Activated B cell treated with CpG ODN at 0.5 μM for 24 hours (primary cell): ENCODE data around the gene OASL. TPM values are rescaled to one million over a fixed set of nuclear protein-coding genes. Genes with fewer than 3 reads are reported as not detected.
"Not testable (repeated sequence)": the region's sequence is repeated elsewhere in the genome, so short reads cannot be mapped to it uniquely, and the experiment has no call there.

Experiments
- ATAC-seq: fragments of 200-7000 bp; cut with Tn5 transposase; one replicate; pipeline ENCODE4 v1.10.0; 2021; ENCODE audit warnings: low read depth, mild to moderate bottlenecking, moderate library complexity
- CTCF ChIA-PET: fragments of 350-600 bp; sonication (Branson Sonifier 250); formaldehyde crosslinking; loops from one replicate; lab custom pipeline; 2021; ENCODE audit warnings: antibody characterized with exemption; lab: Charles Lee
- POLR2A ChIA-PET: fragments of 350-600 bp; sonication (Branson Sonifier 250); formaldehyde crosslinking; loops from one replicate; lab custom pipeline; 2021; ENCODE audit warnings: antibody characterized with exemption; lab: Charles Lee
- DNase-seq: peaks from one replicate; pipeline ENCODE4 v3.0.0; 2022
- H3K27ac Mint-ChIP-seq: one replicate; pipeline ENCODE4 v1.8.0; 2020; ENCODE audit warnings: mixed read lengths
- H3K27me3 Mint-ChIP-seq: one replicate; pipeline ENCODE4 v1.8.0; 2021; ENCODE audit warnings: mixed read lengths
- H3K36me3 Mint-ChIP-seq: one replicate; pipeline ENCODE4 v1.8.0; 2021; ENCODE audit warnings: low read depth, mixed read lengths
- H3K4me1 Mint-ChIP-seq: one replicate; pipeline ENCODE4 v1.8.0; 2021; ENCODE audit warnings: mixed read lengths
- H3K4me3 Mint-ChIP-seq: one replicate; pipeline ENCODE4 v1.8.0; 2020; ENCODE audit warnings: mild to moderate bottlenecking, mixed read lengths
- H3K9me3 Mint-ChIP-seq: one replicate; pipeline ENCODE4 v1.8.0; 2020; ENCODE audit warnings: mixed read lengths
- intact Hi-C: fragments of 100-400 bp; cut with micrococcal nuclease; formaldehyde crosslinking; loops from one replicate; pipeline ENCODE4 v1.15.1; 2024
- total RNA-seq: library from RNA; stranded (reverse); gene quantifications from 2 replicates; pipeline ENCODE4 v1.2.3, GENCODE V29; 2022
- TF ChIP-seq, protein P1 (sequence below): fragments of 200-600 bp; IDR thresholded peaks from one replicate; pipeline ENCODE4 v1.8.0; 2022; ENCODE audit warnings: antibody characterized with exemption, mild to moderate bottlenecking

Gene OASL
- total RNA-seq, 1 donor from 2014 or later = 1.4 TPM

DNA sequence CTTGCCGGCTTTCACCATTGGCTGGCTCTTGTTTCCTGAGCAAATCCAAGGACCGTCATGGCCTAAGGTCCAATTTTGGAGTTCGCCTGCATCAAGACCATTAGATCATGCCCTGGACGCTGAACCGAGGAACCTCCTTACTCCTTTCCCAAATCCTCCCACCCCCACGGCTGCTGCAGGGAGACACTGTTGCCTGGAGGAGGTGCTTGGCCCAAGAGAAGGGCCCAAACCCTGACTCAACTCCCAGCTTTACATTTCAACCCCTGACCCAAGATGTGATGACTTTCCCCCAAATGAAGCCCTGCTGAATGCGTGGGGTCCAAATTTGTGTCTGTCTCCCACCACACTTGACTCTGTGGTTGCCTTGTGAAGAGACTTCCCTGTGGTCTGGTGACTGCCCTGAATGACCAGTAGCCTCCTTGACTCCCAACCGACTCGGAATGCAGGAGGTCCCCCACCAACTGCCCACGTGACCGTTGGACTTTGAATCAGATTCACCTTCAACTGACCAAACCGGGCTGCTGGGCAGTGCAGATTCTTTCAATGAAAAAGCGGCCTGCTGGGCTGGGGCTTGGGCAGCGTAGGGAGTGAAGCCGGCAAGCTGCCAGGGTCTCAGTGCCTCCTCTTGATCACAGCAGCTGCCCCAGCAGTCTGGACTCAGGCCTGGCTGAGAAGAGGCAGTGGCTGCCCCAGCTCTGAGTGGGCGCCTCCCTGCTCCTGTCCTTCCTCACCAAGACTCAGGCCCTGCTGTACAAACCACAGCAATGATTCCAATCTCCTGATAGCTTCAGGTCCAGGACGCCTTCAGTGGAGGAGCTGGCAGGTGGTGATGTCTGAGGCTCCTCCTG is 46.7 kb upstream of the OASL start:
- CTCF ChIA-PET = no interaction called here
- Mint-ChIP-seq H3K36me3 (no peaks in the 10 kb centered on the region), H3K4me3 (no peak overlapping the region), H3K27me3 (no peaks in the 10 kb centered on the region), H3K9me3 (no peaks in the 10 kb centered on the region), H3K4me1 (peaks cover 3% of the 10 kb centered on the region), H3K27ac (no peak overlapping the region)
- DNase-seq (no peak), ATAC-seq (no peak)
- intact Hi-C loops = no loop called here
- TF ChIP-seq, protein P1, sequence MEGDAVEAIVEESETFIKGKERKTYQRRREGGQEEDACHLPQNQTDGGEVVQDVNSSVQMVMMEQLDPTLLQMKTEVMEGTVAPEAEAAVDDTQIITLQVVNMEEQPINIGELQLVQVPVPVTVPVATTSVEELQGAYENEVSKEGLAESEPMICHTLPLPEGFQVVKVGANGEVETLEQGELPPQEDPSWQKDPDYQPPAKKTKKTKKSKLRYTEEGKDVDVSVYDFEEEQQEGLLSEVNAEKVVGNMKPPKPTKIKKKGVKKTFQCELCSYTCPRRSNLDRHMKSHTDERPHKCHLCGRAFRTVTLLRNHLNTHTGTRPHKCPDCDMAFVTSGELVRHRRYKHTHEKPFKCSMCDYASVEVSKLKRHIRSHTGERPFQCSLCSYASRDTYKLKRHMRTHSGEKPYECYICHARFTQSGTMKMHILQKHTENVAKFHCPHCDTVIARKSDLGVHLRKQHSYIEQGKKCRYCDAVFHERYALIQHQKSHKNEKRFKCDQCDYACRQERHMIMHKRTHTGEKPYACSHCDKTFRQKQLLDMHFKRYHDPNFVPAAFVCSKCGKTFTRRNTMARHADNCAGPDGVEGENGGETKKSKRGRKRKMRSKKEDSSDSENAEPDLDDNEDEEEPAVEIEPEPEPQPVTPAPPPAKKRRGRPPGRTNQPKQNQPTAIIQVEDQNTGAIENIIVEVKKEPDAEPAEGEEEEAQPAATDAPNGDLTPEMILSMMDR = no peak
- POLR2A ChIA-PET = no interaction called here

DNA sequence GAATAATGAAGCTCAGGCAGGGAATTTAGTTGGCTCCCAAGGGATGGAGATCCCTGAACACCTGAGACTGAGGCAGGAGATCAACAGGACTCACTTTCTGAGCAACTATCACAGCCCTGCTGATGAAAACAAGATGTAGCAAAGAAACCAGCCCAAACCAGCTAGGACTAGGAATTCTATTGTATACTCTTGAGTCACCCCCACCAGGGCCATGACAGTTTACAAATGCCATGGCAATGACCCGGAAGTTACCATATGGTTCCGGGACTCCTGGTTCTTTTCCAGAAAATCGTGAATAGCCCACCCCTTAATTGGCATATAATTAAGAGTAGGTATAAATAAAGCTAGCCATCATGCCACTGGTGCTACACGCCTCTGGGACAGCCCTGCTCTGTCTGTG is 46.0 kb upstream of the OASL start:
- Mint-ChIP-seq H3K36me3 (no peaks in the 10 kb centered on the region), H3K27ac (no peak overlapping the region), H3K4me3 (no peak overlapping the region), H3K27me3 (peaks cover 2% of the 10 kb centered on the region), H3K9me3 (no peaks in the 10 kb centered on the region), H3K4me1 (peaks cover 3% of the 10 kb centered on the region)
- intact Hi-C loops = no loop called here
- ATAC-seq (no peak), DNase-seq (no peak)
- ChIA-PET CTCF (no interaction called here), POLR2A (no interaction called here)
- TF ChIP-seq, protein P1 = no peak

DNA sequence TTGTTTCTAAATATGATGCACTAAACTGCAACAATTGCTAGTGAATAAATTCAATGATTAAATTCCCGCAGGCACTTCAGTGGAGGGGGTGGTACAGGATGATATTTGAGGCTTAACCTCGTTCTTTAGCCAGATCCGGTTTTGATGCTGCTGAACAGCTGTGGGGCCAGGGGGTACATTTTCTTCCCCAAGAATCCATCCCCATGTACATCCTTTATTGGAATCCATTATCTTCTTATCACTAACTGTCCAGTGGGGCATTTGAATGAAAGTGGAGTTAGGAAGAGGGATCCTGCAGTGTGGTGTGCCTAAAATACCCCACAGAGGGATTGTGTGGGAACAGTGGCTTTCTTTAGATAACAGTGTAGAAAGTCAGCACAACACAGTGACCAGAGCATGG is 45.2 kb upstream of the OASL start:
- Mint-ChIP-seq H3K27ac (no peak overlapping the region), H3K4me3 (no peak overlapping the region), H3K27me3 (peaks cover 3% of the 10 kb centered on the region), H3K9me3 (no peaks in the 10 kb centered on the region), H3K4me1 (peaks cover 3% of the 10 kb centered on the region), H3K36me3 (no peaks in the 10 kb centered on the region)
- POLR2A ChIA-PET = no interaction called here
- no peak for ATAC-seq
- TF ChIP-seq, protein P1 = no peak
- CTCF ChIA-PET = no interaction called here
- intact Hi-C loops = no loop called here
- DNase-seq = no peak

DNA sequence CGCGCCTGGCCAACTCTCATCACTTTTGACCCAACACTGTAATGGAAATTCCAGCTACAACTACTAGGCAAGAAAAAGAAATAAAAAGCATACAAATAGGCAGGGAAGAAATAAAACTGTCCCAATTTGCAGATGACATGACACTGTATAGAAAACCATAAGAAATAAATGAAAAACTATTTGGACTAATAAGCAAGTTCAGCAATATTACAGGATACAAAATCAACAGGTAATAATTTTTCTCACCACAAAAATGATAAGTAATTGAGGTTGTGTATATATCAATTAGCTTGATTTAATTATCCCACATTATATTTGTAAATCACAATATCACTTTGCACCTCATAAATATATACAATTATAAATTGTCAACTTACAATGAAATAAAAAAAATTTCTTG is 41.9 kb upstream of the OASL start:
- Mint-ChIP-seq H3K4me1 (no peaks in the 10 kb centered on the region), H3K27me3 (peaks cover 3% of the 10 kb centered on the region), H3K9me3 (no peaks in the 10 kb centered on the region), H3K36me3 (no peaks in the 10 kb centered on the region), H3K27ac (no peak overlapping the region), H3K4me3 (no peak overlapping the region)
- TF ChIP-seq, protein P1 = no peak
- DNase-seq (no peak), ATAC-seq (no peak)
- intact Hi-C loops = no loop called here
- ChIA-PET CTCF (no interaction called here), POLR2A (no interaction called here)

DNA sequence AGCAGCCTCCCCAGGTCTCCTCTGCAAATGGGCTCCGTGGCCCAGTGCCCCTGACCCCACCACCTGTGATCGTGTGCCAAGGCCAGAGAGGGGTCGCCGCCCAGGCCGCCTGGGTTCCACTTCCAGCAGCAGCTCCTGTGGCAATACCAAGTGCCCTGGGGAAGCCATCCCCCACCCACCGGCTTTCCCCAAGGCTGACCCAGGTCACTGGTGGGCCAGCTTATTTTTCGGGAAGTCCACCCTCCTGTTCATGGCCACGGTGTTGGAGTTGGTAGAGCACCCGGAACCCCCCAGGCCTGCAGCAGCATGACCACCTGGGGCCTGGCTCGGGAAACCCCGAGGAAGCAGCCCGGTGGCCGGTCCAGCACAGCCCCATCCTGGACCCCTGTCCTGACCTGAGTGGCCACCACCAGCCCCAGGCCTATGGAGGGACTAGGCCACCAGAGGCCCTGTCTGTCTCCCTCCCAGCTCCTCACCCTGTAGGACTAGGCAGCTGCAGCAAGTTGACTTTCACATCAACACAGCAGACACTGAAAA is 40.8 kb upstream of the OASL start:
- peaks cover 3% of the 10 kb centered on the region for H3K27me3 Mint-ChIP-seq
- H3K27ac Mint-ChIP-seq = no peak overlapping the region
- ATAC-seq (no peak), DNase-seq (no peak)
- no peaks in the 10 kb centered on the region for H3K9me3 Mint-ChIP-seq
- CTCF ChIA-PET = no interaction called here
- no peak overlapping the region for H3K4me3 Mint-ChIP-seq
- POLR2A ChIA-PET = no interaction called here
- H3K4me1 Mint-ChIP-seq = no peaks in the 10 kb centered on the region
- TF ChIP-seq, protein P1 = no peak
- intact Hi-C loops = no loop called here
- no peaks in the 10 kb centered on the region for H3K36me3 Mint-ChIP-seq

DNA sequence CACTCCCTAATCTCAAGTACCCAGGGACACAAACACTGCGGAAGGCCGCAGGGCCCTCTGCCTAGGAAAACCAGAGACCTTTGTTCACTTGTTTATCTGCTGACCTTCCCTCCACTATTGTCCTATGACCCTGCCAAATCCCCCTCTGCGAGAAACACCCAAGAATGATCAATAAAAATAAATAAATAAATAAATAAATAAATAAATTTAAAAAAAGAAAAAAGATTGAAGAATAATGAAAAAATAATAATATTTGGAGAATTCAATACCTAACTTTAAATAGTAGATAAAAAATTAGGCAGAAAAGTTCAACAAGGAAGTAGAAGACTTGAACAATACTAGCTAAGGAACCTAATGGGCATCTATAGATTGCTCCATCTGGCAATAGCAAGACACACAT is 38.4 kb upstream of the OASL start:
- H3K4me1 Mint-ChIP-seq, intact Hi-C loops, ATAC-seq, H3K27me3 Mint-ChIP-seq, DNase-seq, CTCF ChIA-PET, H3K27ac Mint-ChIP-seq, H3K4me3 Mint-ChIP-seq, H3K9me3 Mint-ChIP-seq, H3K36me3 Mint-ChIP-seq, POLR2A ChIA-PET: not testable (repeated sequence)

DNA sequence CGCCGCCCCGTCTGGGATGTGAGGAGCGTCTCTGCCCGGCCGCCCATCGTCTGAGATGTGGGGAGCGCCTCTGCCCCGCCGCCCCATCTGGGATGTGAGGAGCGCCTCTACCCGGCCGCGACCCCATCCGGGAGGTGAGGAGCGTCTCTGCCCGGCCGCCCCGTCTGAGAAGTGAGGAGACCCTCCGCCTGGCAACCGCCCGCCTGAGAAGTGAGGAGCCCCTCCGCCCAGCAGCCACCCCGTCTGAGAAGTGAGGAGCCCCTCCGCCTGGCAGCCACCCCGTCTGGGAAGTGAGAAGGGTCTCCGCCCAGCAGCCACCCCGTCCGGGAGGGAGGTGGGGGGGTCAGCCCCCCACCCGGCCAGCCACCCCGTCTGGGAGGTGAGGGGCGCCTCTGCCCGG is 36.9 kb upstream of the OASL start:
- ATAC-seq, POLR2A ChIA-PET, CTCF ChIA-PET, H3K27ac Mint-ChIP-seq, H3K4me3 Mint-ChIP-seq, DNase-seq, intact Hi-C loops, H3K36me3 Mint-ChIP-seq, H3K4me1 Mint-ChIP-seq: not testable (repeated sequence)
- Mint-ChIP-seq H3K27me3 (peaks cover 15% of the 10 kb centered on the region), H3K9me3 (peaks cover 17% of the 10 kb centered on the region)
